ENCODE results near the gene FBLL1.
"Not testable (repeated sequence)": the region's sequence is repeated elsewhere in the genome, so short reads cannot be mapped to it uniquely, and the experiment has no call there.

FBLL1 gene

GRCh38 chr5:168528521-168529373, at the start of gene FBLL1:
Gene FBLL1 (plus strand): TSS chr5:168529305. CDS start chr5:168529505, 200 bp downstream.
- no peak for DNase-seq (ENCODE audit: low read depth)

- DNase-seq (ENCODE audit: low read depth): no peak
These were observed 48.5 kb upstream of the FBLL1 start for GRCh38 chr5:168480601-168481000.

- no peak for DNase-seq (ENCODE audit: low read depth)
These were observed 47.7 kb upstream of the FBLL1 start for GRCh38 chr5:168481330-168481788.

DNA sequence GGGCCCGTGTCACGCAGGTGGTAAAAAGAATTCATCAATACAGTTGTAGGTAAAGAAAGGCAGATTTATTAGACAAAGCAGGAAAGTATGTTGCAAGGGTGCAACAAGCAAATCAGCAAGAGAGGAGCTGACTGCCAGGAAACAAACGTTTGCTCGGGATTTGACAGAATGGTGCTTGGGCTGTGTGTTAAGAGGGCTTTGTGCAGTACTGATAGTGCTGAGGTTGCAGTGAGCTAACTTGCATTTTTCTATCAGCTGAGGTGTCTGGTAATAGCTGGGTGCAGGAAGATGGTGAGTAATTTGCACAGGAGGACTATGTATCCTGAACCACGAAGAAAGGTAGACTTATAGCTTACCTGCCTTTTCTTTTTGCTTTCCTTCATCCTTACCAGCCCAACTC, 46.7 kb upstream of the FBLL1 start:
- no peak for DNase-seq (ENCODE audit: low read depth)

DNA sequence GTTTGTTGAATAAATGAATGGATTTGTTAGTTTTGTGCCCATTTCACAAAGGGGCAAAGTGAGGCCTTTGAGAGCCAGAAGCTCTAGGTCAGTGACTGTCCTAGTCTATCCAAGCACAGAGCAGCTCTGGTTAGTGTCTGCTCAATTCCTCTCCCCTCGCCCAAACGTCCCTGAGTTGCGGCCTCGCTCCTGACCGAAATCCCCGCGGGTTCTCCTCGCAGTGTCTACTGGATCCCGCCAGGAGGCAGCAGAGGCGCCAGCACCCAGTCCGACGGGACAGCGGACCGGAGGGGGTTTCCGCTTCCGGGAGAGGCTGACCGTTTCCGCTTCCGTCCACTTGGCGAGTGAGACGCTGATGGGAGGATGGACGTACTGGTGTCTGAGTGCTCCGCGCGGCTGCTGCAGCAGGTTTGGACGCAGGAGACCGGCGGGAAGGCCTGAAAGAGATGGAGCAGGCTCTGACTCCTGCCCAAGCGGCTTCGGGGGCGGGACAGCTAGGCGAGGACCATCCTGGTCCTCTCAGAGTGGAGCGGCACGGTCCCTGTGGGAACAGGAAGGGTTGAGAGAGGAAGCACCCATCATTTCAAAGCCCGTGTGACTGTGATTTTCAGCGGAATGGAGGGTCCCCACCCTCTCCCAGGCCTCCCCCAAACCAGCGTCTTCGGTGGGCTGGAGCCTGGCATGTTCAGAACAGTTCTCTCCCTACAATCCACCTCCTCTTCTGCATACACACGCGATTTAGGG, 42.8 kb upstream of the FBLL1 start, which contains the start of gene RARS1:
Gene RARS1, plus strand, starts transcription at position 336 of the 744 bp plus-strand sequence. Its CDS starts 28 bp downstream, at position 364.
- peak; percentile 87 for DNase-seq (ENCODE audit: low read depth)

DNA sequence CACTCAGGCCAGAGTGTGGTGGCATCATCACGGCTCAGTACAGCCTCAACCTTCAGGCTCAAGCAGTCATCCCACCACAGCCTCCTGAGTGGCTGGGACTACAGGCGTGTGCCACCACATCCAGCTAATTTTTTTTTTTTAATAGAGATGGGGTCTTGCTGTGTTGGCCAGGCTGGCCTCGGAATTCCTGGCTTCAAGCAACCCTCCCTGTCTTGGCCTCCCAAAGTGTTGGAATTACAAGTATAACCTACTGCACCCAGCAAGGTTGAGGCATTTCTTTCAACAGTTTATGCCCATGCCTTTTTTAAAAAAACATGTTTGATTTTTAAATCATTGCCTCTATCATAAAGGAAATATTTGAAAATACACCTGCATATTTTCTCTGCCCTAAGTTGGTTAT, 40.0 kb upstream of the FBLL1 start:
- DNase-seq (ENCODE audit: low read depth): no peak

GRCh38 chr5:168494057-168494555, 35.0 kb upstream of the FBLL1 start:
- DNase-seq (ENCODE audit: low read depth): no peak

DNA sequence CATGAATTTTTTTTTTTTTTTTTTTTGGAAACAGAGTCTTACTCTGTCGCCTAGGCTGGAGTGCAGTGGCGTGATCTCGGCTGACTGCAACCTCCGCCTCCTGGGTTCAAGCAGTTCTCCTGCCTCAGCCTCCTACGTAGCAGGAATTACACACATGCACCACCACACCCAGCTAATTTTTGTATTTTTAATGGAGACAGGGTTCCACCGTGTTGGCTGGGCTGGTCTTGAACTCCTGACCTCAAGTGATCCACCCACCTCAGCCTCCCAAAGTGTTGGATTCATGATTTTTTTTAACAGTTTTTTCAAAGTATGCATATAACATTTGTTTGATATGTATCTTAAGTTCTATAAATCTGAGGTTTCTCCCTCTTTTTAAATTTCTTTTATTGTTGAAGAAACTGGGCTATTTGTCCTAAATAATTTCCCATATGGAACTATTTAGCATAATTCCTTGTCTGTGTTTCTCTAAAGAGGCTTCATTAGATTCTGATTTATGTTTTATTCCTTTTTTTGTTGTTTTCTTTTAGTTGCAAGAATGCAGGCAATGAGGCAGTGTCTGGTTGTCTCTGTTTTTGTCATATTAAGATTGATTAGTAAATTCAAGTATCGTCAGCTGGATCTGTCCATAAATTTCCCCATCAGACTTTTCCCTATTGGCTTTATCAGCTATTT, 26.4 kb upstream of the FBLL1 start:
- DNase-seq (ENCODE audit: low read depth): no peak

GRCh38 chr5:168513861-168514428, 15.2 kb upstream of the FBLL1 start:
- DNase-seq (ENCODE audit: low read depth): no peak

DNA sequence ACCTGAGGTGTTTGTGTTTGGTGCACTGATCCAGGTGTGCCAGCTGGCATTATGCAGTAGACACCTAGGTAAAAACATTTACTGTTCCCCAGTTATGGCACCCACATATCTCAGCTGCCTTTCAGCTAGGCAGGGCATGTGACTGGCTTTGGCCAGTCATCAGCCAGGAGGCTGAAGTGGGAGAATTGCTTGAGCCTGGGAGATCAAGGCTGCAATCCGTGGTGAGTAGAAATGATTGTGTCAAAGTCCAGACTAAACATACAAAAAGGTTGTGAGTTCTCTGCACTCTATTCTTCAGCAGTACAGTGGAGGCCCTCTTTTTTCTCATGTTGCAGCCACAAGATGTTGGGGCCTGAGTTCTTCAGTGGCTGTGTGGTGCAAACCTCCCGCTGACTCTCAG, 3.2 kb upstream of the FBLL1 start:
- no peak for DNase-seq (ENCODE audit: low read depth)

DNA sequence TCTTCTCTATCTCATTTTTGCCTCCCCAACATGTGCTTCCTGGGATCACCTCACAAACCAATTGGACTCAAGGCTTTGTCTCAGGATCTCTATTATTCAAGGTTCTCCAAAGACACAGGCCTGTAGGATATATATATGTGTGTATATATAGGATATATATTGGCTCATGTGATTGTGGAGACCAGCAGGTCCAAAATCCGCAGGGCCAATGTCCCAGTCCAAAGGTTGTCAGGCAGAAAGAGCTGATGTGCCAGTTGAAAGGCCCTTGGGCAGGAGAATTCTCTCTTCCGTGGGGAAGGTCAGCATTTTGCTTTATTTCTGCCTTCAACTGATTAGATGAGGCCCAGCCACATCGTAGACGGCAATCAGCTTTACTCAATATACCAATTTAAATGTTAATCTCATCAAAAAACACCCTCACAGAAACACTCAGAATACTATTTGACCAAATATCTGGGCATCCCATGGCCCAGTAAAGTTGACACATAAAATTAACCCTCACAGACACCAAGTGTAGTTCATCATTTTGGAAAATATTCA, 1.3 kb upstream of the FBLL1 start:
- DNase-seq (ENCODE audit: low read depth): no peak

- DNase-seq (ENCODE audit: low read depth): no peak
These were observed 499 bp downstream of the FBLL1 start for GRCh38 chr5:168529374-168530234.

GRCh38 chr5:168530621-168531150, 1.6 kb downstream of the FBLL1 start:
- no peak for DNase-seq (ENCODE audit: low read depth)

DNA sequence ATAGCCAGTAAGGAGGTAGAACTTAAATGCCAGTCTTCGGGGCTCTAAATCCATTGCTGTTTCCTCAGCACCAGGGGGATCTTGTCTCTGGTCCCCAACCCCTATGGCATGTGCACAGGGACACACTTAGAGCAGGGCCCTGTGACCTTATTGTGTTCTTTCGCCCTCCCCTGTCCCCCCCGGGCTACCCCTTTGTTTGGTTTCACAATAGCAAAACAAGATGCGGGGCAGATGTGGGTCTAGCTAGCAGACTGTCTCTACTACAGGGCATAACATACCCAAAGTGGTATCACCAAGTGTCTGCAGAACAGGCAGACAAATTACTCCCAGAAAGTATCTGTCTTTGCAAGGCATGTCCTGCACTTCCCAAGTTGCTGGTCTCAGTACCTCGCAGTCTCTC, 2.1 kb downstream of the FBLL1 start:
- no peak for DNase-seq (ENCODE audit: low read depth)

GRCh38 chr5:168531987-168532864, 3.1 kb downstream of the FBLL1 start:
- no peak for DNase-seq (ENCODE audit: low read depth)

- DNase-seq (ENCODE audit: low read depth): not testable (repeated sequence)
These were observed 5.2 kb downstream of the FBLL1 start for GRCh38 chr5:168534351-168534750.

GRCh38 chr5:168537176-168537575, 8.1 kb downstream of the FBLL1 start:
- no peak for DNase-seq (ENCODE audit: low read depth)

DNA sequence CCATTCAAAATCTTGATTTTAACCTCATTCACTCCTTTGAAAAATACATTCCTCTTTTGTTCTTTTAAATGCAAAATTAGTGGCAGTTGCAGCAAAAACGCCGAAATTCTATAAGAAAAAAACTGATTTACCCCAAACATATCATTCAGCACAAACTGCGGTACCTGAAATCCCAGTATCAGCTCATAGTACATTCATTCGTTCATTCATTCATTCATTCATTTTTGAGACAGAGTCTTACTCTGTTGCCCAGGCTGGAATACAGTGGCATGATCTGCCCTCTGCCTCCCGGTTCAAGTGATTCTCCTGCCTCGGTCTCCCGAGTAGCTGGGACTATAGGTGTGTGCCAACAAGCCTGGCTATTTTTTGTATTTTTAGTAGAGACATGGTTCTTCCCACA, 20.4 kb downstream of the FBLL1 start:
- DNase-seq (ENCODE audit: low read depth): no peak

DNA sequence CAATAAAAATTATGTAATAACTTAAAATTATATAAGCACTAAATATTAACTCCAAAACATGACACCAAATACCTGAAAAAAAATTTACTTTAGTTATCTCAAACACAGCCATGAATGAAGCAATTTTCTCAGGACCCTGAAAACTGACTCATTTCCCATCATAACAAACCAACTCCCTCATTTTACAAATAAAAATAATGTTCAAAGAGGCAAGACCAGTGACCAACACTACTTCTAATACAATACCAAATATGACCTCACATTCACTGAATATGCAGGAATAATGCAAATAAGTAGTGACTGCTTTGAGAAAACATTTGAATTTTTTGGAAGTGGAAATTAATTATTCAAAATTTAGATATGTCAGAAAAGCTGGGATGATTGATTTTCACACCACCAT, 21.6 kb downstream of the FBLL1 start:
- no peak for DNase-seq (ENCODE audit: low read depth)
